Fibroblast of lung (primary cell): ENCODE results near the gene WRAP73.

Experiments
- EZH2 ChIP-seq: IDR thresholded peaks from 2 replicates; pipeline ENCODE4 v1.5.1; 2012; ENCODE audit warnings: low read length, control low read depth, mild to moderate bottlenecking; ENCODE audit errors: missing control alignments
- TF ChIP-seq, protein P1 (sequence below), 2 donors: IDR thresholded peaks in 1 of 2; conservative IDR thresholded peaks in 1 of 2; 1 replicate in 1 of 2; 2 replicates in 1 of 2; pipeline ENCODE4 v1.5.1; 2011 to 2012; ENCODE audit warnings: low read length in 2 of 2, control low read depth in 1 of 2, inconsistent platforms in 1 of 2, low read depth in 1 of 2, mild to moderate bottlenecking in 1 of 2

DNA sequence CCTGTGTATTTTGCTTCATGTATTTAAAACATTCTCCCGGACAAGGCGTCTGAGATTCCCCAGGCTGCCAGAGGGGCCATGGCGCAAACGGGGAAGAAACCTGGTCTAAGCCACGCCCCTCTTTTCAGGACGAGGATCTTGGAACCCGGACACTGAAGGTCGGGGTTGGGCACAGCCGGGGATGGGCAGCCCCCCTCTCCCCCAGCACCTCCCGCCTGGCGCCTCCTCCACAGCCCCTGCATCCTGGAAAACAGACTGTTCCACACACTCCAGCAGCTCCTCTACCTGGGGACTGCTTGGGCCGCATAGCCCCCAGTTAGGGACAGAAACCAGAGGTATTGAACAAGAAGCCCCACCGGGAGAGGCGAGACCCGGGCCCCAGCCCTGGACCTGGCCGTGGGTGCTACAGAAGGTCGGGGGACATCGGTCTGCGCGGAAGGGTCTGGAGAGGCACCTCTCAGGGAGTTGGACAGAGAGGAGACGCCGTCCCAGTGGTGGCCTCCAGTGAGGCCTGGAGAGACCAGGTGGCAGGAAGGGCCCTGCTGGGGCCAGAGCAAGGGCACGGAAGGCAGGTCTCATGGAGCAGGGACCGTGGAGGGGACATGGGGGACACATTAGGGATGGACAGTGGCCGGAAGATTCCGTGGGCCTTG, 7.8 kb upstream of the WRAP73 start:
- TF ChIP-seq, protein P1, sequence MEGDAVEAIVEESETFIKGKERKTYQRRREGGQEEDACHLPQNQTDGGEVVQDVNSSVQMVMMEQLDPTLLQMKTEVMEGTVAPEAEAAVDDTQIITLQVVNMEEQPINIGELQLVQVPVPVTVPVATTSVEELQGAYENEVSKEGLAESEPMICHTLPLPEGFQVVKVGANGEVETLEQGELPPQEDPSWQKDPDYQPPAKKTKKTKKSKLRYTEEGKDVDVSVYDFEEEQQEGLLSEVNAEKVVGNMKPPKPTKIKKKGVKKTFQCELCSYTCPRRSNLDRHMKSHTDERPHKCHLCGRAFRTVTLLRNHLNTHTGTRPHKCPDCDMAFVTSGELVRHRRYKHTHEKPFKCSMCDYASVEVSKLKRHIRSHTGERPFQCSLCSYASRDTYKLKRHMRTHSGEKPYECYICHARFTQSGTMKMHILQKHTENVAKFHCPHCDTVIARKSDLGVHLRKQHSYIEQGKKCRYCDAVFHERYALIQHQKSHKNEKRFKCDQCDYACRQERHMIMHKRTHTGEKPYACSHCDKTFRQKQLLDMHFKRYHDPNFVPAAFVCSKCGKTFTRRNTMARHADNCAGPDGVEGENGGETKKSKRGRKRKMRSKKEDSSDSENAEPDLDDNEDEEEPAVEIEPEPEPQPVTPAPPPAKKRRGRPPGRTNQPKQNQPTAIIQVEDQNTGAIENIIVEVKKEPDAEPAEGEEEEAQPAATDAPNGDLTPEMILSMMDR (conservative IDR thresholded peaks at IDR 0.05 in 1 of 2, IDR thresholded peaks at IDR 0.05 in 1 of 2; ENCODE audit: low read depth in 1 of 2, low read length in 2 of 2): no peak
- no peak for TF ChIP-seq EZH2
